GM13977 (cell line): Measurements from ENCODE around the gene KLHL18.
A peak's percentile ranks its signal among the peaks of the same experiment; 100 is the strongest.

Source experiments
- DNase-seq: peaks from one replicate; pipeline ENCODE4 v3.0.0; 2012; ENCODE audit warnings: low spot score
- in situ Hi-C: fragments of 300-500 bp; cut with MboI; formaldehyde crosslinking; loops from one replicate; pipeline ENCODE4 v1.12.0; 2022; ENCODE audit warnings: low sequenced_read_pairs, low pct_unique_long_range_greater_than_20kb, mixed read lengths, inconsistent platforms; ENCODE audit not compliant: unreplicated experiment
- TF ChIP-seq, protein P1 (sequence below): IDR thresholded peaks from 2 replicates; pipeline ENCODE4 v1.5.1; 2012; ENCODE audit warnings: mild to moderate bottlenecking, control low read depth; ENCODE audit not compliant: insufficient read depth; ENCODE audit errors: extremely low read depth, missing control alignments

KLHL18 gene

GRCh38 chr3:47261301-47261700, 21.4 kb upstream of the KLHL18 start:
- no peak for DNase-seq
- TF ChIP-seq, protein P1, sequence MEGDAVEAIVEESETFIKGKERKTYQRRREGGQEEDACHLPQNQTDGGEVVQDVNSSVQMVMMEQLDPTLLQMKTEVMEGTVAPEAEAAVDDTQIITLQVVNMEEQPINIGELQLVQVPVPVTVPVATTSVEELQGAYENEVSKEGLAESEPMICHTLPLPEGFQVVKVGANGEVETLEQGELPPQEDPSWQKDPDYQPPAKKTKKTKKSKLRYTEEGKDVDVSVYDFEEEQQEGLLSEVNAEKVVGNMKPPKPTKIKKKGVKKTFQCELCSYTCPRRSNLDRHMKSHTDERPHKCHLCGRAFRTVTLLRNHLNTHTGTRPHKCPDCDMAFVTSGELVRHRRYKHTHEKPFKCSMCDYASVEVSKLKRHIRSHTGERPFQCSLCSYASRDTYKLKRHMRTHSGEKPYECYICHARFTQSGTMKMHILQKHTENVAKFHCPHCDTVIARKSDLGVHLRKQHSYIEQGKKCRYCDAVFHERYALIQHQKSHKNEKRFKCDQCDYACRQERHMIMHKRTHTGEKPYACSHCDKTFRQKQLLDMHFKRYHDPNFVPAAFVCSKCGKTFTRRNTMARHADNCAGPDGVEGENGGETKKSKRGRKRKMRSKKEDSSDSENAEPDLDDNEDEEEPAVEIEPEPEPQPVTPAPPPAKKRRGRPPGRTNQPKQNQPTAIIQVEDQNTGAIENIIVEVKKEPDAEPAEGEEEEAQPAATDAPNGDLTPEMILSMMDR, result no peak
- in situ Hi-C loops, result no loop called here

DNA sequence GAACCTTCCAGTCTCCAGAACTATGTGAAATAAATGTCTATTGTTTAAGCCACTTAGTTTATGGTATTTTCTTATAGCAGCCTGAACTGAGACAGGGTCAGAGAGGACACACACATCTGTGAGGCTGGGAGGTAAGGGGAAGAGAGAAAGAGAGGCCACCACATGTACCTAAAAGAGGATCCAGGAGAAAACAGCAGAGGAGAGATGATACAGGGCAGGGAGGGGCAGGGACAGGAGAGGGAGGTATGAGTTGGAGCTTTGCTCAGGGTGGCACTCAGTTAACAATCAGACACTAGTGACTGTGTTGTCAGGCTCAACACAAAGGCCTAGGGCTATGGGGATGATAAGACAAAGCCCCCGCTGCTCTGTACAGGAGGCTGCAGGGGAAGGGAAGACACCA, 17.7 kb upstream of the KLHL18 start:
- in situ Hi-C loops, result no loop called here
- DNase-seq, result no peak
- TF ChIP-seq, protein P1, result no peak

GRCh38 chr3:47265725-47266428, 16.9 kb upstream of the KLHL18 start:
- DNase-seq, result no peak
- TF ChIP-seq, protein P1, result no peak
- in situ Hi-C loops, result no loop called here

- DNase-seq, result peak; percentile 65
- TF ChIP-seq, protein P1, result peak; percentile 1
- in situ Hi-C loops, result no loop called here
Measured at GRCh38 chr3:47266709-47267489, 15.8 kb upstream of the KLHL18 start.

- DNase-seq, result no peak
- in situ Hi-C loops, result no loop called here
- TF ChIP-seq, protein P1, result no peak
Measured at GRCh38 chr3:47267490-47267824, 15.3 kb upstream of the KLHL18 start.

GRCh38 chr3:47270526-47270925, 12.2 kb upstream of the KLHL18 start:
- in situ Hi-C loops, result no loop called here
- no peak for DNase-seq
- TF ChIP-seq, protein P1, result no peak
